OCI-LY7 (cell line): ENCODE data around the gene ITGA8.

ENCODE experiments used
- EZH2phosphoT487 ChIP-seq: fragments of 200-600 bp; sonication (generic); IDR thresholded peaks from 2 replicates; pipeline ENCODE4 v1.6.1; 2018; ENCODE audit warnings: low read depth, borderline replicate concordance, mild to moderate bottlenecking, mixed run types, antibody characterized with exemption, low read length, moderate library complexity, mixed read lengths
- TF ChIP-seq, protein P1 (sequence below): fragments of 200-600 bp; sonication (generic); conservative IDR thresholded peaks from 2 replicates; pipeline ENCODE4 v1.5.1; 2014; ENCODE audit warnings: mild to moderate bottlenecking, antibody characterized with exemption, low read length, moderate library complexity, mixed read lengths

DNA sequence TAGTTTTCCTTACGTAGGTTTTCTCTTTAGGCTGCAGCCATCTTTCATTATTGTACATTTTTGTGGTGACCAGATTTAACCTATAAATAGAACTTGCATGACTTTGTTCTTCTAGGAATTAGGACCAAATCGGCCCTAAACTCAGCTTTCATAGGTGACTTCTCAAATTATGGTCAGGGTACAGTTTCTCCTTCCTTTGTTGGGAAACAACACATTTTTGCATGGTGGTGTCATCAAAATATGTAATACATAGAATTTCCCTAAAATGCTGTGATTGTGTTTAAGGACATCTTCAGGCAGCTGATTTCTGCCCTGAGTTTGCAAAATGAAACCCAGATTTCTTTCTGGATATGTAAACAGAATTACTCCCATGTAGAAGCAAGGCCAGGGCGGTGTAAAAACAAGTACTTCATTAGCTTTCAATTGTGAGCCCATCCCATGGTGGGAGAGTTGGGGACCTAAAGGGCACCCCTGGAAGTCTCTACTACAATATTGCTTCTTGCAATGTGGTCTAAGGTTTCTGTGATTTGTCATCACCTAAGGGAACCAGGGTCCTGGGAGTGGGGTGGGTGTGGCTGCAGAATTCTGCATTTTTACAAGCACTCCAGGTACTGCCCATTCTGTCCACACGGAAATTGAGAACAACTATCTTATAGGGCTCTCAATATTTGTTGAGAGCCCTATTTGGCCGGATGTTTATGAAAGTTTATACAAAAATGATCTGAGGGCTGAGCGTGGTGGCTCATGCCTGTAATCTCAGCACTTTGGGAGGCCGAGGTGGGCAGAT is 227.7 kb downstream of the ITGA8 start:
- TF ChIP-seq, protein P1, sequence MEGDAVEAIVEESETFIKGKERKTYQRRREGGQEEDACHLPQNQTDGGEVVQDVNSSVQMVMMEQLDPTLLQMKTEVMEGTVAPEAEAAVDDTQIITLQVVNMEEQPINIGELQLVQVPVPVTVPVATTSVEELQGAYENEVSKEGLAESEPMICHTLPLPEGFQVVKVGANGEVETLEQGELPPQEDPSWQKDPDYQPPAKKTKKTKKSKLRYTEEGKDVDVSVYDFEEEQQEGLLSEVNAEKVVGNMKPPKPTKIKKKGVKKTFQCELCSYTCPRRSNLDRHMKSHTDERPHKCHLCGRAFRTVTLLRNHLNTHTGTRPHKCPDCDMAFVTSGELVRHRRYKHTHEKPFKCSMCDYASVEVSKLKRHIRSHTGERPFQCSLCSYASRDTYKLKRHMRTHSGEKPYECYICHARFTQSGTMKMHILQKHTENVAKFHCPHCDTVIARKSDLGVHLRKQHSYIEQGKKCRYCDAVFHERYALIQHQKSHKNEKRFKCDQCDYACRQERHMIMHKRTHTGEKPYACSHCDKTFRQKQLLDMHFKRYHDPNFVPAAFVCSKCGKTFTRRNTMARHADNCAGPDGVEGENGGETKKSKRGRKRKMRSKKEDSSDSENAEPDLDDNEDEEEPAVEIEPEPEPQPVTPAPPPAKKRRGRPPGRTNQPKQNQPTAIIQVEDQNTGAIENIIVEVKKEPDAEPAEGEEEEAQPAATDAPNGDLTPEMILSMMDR: no peak
- TF ChIP-seq EZH2phosphoT487: no peak
